Cardiac muscle cell (in vitro differentiated cells and primary cell): Measurements from ENCODE around the gene TJP2. TPM values are rescaled to one million over a fixed set of nuclear protein-coding genes. Genes with fewer than 3 reads are reported as not detected.
"Not testable (repeated sequence)": the region's sequence is repeated elsewhere in the genome, so short reads cannot be mapped to it uniquely, and the experiment has no call there.

Source experiments
- DNase-seq, 2 donors: peaks; one replicate each; pipeline versions ENCODE4 v3.0.0 to v3.0.0-alpha.2; 2010 to 2017; ENCODE audit warnings: low read depth in 1 of 2, low spot score in 1 of 2
- H3K27ac ChIP-seq: fragments of 200-600 bp; sonication (generic); 2 replicates; pipeline ENCODE4 v1.5.1; 2016
- H3K27me3 ChIP-seq: fragments of 200-600 bp; sonication (generic); 2 replicates; pipeline ENCODE4 v1.6.0; 2016; ENCODE audit warnings: control low read depth
- H3K36me3 ChIP-seq: fragments of 200-600 bp; sonication (generic); 2 replicates; pipeline ENCODE4 v1.5.1; 2016; ENCODE audit warnings: control low read depth
- H3K4me1 ChIP-seq: fragments of 200-600 bp; sonication (generic); 2 replicates; pipeline ENCODE4 v1.8.1; 2017; ENCODE audit warnings: low read depth, mild to moderate bottlenecking, mixed run types
- H3K4me3 ChIP-seq: fragments of 200-600 bp; sonication (generic); 2 replicates; pipeline ENCODE4 v1.5.1; 2016; ENCODE audit warnings: mild to moderate bottlenecking
- H3K9me3 ChIP-seq: fragments of 200-600 bp; sonication (generic); 2 replicates; pipeline ENCODE4 v1.5.1; 2017; ENCODE audit warnings: low read depth, mild to moderate bottlenecking, control low read depth
- CTCF ChIP-seq: IDR thresholded peaks from 2 replicates; pipeline ENCODE4 v1.5.1; 2012; ENCODE audit warnings: low read depth, mild to moderate bottlenecking, low read length
- polyA plus RNA-seq: library from polyadenylated mRNA; unstranded; fragments of >200 nt; fragmentation: Nextera tagmentation; extraction: Ambion mirVana; gene quantifications from 2 replicates; pipeline ENCODE4 v1.2.1, GENCODE V29; 2016
- total RNA-seq: library from RNA; depleted of rRNA; stranded (reverse); fragments of >200 nt; gene quantifications from 2 replicates; pipeline ENCODE4 v1.2.3, GENCODE V29; 2016

The TJP2 gene
- total and polyA plus RNA-seq, 2 experiments from 2014 or later: 69.3 to 102 TPM

GRCh38 chr9:69151506-69151905 lies 22.6 kb upstream of the TJP2 start:
- no peaks in the 10 kb centered on the region for H3K36me3 ChIP-seq
- no peak for DNase-seq
- TF ChIP-seq CTCF: no peak

GRCh38 chr9:69153707-69154521 lies 20.2 kb upstream of the TJP2 start:
- Histone ChIP-seq H3K4me1 (peaks cover 5% of the 10 kb centered on the region), H3K4me3 (no peak overlapping the region), H3K36me3 (no peaks in the 10 kb centered on the region), H3K27ac (no peak overlapping the region), H3K9me3 (no peaks in the 10 kb centered on the region), H3K27me3 (no peaks in the 10 kb centered on the region)
- TF ChIP-seq CTCF: no peak
- no peak for DNase-seq

More at GRCh38 chr9:69151506-69151905, 22.6 kb upstream of the TJP2 start:
- no peaks in the 10 kb centered on the region for H3K9me3 ChIP-seq
- H3K4me1 ChIP-seq: peaks cover 5% of the 10 kb centered on the region
- H3K4me3 ChIP-seq: no peak overlapping the region
- no peaks in the 10 kb centered on the region for H3K27me3 ChIP-seq
- no peak overlapping the region for H3K27ac ChIP-seq

- no peaks in the 10 kb centered on the region for H3K27me3 ChIP-seq
These were observed 18.6 kb upstream of the TJP2 start for GRCh38 chr9:69155341-69156030.

GRCh38 chr9:69157751-69158466 lies 16.2 kb upstream of the TJP2 start:
- no peak overlapping the region for H3K27ac ChIP-seq
- no peak overlapping the region for H3K4me3 ChIP-seq
- peak; percentile 39 for TF ChIP-seq CTCF
- H3K27me3 ChIP-seq: no peaks in the 10 kb centered on the region
- DNase-seq: no peak
- H3K36me3 ChIP-seq: no peaks in the 10 kb centered on the region
- peaks cover 5% of the 10 kb centered on the region for H3K4me1 ChIP-seq
- no peaks in the 10 kb centered on the region for H3K9me3 ChIP-seq

More at GRCh38 chr9:69155341-69156030, 18.6 kb upstream of the TJP2 start:
- no peak for TF ChIP-seq CTCF
- peaks cover 5% of the 10 kb centered on the region for H3K4me1 ChIP-seq
- DNase-seq: no peak
- H3K4me3 ChIP-seq: no peak overlapping the region
- H3K36me3 ChIP-seq: no peaks in the 10 kb centered on the region
- H3K9me3 ChIP-seq: no peaks in the 10 kb centered on the region
- no peak overlapping the region for H3K27ac ChIP-seq

- TF ChIP-seq CTCF: no peak
- no peak for DNase-seq
- Histone ChIP-seq H3K27ac (no peak overlapping the region), H3K27me3 (no peaks in the 10 kb centered on the region), H3K9me3 (no peaks in the 10 kb centered on the region), H3K36me3 (no peaks in the 10 kb centered on the region), H3K4me3 (no peak overlapping the region), H3K4me1 (peaks cover 5% of the 10 kb centered on the region)
These were observed 15.6 kb upstream of the TJP2 start for GRCh38 chr9:69158471-69158870.

GRCh38 chr9:69164573-69164972 lies 9.5 kb upstream of the TJP2 start:
- not testable (repeated sequence) for DNase-seq, H3K4me3 ChIP-seq, H3K4me1 ChIP-seq, H3K36me3 ChIP-seq, H3K27ac ChIP-seq, H3K9me3 ChIP-seq, H3K27me3 ChIP-seq
